Brain pericyte (primary cell): ENCODE results near the gene CD40.

Experiments
- DNase-seq: peaks from one replicate; pipeline ENCODE4 v3.0.0-alpha.2; 2012; ENCODE audit warnings: low read depth, low spot score

The CD40 gene

DNA sequence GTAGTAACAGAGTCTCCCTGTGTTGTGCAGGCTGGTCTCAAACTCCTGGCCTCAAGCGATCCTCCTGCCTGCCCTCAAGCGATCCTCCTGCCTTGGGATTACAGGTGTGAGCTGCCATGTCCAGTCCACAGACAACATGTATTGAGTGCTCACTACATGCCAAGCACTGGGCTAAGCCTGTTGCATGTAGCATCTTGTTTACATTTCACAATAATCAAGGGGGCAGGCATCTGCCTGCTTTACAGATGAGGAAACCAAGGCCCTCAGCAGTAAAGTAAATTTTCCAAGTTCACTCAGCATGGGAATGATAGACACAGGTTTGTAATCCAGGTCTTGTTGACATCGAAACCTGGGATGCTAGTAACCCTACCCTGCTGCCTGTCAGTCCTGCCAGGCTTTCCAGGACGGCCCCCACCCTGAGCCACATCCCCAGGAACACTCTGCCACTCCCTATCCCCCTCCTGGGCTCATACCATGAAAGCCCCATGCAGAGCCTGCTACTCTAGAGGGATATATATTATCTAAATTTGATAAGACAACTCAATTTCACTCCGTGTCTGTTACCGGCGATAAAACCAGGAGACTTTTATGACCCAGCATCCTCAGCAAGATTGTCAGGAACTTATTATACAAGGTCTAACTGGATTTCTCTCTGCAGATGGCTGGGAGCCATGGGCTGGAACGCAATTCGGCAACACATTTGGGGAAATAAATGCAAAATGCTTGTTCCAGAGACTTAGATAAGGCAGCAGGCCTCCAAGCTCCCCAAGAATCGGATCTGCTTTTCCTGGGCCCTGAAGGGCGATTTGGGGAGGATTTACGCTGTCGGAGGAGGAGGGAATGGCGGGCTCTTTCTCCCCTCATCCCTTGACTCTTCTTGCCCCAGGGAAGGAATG, 30.4 kb downstream of the CD40 start:
- DNase-seq: no peak

DNA sequence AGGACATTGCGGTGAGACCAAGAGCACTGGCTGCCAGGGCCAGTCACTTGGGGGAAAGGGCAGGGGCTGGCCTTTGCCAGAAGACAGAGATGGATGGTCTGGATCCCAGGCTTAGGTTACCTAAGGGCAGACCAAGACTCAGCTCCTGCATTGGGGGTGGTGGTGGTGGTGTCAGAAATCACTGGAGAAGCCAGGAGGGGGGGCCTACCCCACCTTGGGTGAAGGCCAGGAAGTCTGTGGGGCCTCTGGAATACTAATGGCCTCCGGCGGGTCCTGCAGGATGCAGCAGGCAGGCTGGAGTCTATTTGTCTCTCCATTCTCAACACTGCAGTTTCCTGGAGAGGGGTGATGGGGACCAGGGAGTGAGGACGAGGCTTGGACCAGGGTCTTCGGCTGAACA, 32.8 kb downstream of the CD40 start:
- DNase-seq: no peak

DNA sequence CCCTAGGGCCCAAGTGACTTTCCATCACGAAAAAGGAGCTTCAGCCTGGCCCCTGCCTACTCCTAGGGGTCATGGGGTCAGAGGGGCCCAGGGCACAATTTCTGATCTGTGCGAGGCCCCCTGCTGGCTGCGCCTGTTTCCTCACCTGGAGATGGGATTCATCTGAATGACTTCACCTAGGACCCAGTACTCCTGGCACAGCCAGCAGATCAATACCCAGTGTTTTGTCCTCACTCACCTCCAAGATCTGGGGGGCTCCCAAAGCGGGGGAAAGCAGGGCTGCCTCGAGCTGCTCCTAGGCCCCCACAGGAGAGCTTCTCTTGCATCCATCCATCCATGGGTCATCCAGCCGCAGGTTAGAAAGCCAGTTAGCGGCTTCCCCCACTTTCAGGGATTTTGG, 33.8 kb downstream of the CD40 start:
- no peak for DNase-seq

DNA sequence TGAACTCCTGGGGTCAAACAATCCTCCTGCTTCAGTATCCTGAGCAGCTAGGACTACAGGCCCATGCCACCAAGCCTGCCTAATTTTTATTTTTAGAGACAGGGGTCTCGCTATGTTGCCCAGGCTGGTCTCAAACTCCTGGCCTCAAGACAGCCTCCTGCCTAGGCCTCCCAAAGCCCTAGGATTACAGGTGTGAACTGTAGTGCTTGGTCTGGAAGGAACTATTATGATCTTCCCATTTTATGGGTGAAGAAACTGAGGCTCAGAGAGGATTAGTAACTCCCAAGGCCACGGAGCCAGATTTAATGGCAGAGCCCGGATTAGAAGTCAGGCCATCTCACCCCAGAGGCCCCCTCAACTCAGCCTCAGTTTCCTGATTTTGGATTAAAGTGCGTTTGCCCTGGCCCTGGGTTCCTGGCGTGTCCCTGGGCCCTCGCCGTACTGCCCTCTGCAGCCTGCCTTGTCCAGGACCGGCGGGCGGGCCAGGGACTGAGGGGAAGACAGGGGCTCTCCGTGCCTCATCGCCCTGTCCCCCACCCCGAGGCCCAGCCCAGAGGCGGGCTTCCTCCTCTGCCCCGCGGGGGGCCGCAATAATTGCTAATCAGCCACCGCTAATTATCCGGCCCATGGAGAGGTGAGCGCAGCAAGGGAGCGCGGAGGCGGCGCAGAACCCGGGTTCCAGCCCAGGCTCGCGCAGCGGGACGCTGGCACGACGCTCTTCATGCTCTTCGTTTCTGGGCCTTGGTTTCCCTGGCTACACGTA, 34.9 kb downstream of the CD40 start:
- no peak for DNase-seq

DNA sequence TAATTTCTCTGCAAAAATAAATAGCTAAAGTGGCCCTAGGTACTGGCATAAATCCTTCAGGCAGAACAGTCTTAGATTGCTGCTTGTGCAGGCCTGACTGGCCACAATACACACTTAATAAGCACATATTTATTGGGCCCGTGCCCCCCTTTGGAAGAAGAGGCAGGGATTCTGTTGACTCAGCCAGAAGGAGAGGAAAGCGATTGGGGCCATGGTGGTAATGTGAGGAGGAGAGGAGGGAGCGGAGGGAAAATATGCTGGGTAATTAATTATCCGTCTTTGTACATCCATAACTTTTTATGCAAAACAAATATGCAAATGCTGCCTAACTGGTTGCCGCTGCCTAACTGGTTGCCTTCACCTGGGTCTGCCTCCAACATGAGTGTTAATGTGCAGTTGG, 36.2 kb downstream of the CD40 start:
- no peak for DNase-seq

DNA sequence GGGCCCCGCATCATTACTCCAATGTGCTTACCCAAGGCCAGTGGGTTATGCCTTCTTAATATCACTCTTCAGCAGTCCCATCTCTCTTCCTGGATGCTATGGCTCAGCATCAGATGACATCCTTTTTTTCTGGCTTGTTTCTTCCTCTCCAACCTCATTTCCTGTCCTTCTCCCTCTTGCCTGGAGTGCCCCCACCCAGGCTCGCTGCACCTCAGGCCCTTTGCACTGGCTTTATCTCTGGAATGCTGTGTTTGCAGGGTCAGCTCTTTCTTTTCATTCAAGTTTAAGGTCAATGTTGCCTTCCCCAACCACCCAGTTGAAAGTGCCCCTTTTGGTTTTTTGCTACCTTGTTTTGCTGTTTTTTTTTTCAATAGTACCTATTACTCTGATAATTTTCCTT, 36.7 kb downstream of the CD40 start:
- DNase-seq: no peak

DNA sequence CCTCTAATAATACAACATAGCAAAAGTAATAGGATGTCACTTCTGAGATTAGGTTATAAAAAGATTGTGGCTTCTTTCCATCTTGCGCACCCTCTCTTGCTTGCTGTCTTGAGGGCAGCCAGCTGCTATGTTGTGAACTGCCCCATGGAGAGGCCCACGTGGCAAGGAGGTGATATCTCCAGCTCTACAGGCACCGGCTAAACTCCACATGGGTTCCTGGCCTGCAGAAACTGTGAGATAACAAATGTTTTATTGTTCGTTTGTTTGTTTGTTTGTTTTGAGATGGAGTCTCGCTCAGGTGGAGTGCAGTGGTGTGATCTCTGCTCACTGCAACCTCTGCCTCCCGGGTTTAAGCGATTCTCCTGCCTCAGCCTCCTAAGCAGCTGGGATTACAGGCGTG, 38.0 kb downstream of the CD40 start:
- DNase-seq: no peak

DNA sequence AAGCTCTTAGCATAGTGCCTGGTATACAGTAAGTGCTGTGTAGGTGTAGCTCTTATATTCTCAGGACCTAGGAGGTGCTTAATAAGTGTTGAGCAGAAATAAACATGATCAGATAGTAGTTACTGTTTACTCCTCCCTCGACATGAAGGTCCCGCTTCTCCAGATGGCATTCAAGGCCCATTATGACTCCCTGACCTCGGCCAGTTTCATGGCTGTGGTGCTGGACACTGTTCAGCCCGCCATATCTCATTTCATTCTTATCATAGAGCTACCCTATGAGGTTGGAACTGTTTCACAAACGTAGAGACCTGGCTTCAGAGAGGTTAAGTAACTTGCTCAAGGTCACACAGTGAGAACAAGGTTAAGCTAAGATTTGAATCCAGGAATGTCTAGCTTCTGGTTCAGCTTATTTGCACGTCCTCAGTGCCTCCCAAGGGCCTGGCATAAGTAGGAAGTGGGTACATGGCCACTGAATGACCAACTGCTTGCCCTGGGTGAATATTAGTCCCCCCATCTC, 39.0 kb downstream of the CD40 start:
- no peak for DNase-seq

DNA sequence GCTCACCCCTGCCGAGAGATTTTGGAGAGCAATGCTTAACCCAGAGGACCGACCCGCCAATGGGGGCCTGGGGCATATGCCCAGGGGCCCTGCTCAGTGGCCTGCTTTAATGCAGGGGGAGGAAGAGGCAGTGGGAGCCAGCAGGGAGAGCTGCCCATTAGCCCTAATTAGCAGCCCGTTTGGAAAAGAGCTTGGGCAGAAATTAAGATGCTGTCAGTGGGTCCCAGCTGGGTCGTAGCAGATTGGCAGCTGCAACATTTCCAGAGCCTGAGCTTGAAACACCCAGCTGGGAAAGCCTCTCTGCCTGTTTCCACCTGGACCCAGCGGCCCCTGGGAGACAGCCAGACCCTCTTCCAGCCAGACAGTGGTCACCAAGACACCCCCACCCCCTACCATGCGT, 39.5 kb downstream of the CD40 start:
- no peak for DNase-seq

DNA sequence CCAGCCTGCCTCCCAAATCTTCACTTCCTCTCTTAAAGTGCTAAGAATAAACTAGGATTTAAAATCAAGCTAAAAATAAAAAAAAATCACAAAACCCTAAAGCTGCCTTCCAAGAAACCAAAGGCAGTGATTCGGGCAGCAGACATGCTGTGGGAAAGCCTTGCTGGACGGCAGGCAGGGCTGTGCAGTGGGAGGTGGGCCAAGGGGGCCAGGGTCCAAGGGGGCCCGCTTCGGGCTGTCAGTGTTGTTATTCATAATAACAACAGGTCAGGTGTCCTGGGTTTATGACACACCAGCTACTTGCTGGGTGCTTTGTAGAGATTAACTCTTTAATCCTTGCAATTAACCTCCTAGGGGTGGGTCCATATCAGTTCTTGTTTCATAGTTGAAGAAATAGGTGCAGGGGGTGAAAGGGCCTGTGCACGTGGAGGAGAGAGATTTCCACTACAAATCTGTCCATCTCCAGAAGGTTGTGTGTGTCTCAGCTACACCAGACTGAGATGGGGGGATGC, 40.4 kb downstream of the CD40 start:
- no peak for DNase-seq

DNA sequence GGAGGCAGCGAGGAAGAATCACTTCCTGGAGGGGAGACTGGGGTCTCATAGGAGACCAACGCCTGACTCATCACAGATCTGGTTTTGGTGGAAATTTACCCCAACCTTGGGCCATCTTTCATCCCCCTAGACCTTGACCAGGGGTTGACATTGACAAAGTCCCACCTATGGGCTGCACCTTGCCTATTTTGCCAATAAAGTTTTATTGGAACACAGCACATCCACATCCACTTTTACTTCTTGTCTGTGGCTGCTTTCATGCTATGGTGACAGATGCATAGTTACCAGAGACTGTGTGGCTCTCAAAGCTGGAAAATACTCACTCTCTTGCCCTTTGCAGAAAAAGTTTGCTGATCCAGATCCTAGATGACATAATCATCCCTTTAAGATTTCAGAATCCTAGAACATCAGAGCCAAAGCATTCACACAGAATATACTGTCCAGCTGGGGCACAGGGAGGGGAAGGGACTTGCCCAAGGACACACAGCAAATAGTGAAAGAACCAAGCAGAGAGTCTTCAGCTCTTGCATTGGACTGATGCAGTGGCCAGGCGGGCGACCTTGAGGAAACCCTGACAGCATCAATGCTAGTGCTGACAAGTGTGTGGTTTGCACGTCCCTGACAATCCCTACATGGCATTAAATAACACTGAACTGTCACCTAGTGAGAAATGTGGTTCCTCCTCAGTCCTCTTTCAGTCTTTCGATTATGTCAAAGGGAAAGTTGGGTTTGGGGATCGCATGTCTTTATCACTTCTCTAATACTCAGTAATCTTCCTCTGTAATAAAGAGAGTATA, 41.2 kb downstream of the CD40 start:
- no peak for DNase-seq

DNA sequence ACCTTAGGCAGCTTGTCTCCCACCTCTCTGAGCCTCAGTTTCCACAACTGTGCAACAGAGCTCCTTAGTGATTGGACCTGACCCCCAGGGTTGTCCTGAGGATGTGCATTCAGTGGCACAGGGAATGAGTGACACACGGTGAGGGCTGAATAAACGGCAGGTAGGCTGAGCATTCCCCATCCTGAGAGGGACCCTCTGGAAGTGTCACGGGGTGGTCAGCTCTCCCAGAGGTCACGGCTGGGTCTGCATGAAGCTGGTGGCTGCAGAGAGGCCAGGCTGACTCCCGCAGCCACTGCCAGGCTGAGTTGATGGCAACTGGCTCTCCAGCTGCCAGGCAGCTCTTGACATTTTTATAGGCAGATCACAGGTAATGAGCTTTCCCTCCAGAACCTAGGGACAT, 42.5 kb downstream of the CD40 start:
- no peak for DNase-seq

DNA sequence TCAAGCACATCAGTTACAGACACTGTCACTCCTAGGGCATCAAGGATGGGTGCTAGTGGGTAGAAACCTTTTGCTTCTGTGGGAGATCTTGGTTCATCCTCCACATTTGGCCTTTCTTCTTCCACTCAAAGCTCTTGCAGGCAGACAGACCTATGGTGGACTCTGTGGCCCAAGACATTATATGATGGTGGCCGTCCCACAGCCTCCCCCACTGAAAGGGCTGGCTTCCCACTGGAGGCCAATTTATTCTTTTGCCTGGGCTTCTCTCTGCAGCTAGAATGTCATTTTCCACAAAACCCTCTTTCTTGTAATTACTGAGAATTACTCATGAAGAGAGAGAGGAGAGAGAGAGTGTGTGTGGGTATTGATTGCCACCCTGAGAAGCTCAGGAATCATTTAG, 43.8 kb downstream of the CD40 start:
- no peak for DNase-seq

DNA sequence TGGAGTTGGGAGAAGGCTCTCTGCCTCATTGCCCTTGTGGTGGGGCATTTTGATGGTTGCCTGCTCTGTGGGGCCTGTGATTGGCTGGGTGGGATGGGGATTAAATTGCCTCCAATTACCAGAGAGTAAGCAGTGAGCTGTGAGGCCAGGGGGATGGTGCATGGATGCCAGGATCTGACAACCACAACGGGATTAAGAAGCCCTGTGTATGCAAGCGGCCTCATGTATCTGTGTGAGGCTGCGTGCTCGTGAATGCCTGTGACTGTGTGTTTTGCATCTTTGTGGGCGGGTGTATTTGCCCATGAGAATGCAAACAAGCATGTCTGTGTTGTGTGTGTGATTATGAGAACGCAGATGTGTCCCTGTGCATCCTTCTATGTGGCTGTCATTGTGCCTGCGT, 46.1 kb downstream of the CD40 start:
- no peak for DNase-seq

DNA sequence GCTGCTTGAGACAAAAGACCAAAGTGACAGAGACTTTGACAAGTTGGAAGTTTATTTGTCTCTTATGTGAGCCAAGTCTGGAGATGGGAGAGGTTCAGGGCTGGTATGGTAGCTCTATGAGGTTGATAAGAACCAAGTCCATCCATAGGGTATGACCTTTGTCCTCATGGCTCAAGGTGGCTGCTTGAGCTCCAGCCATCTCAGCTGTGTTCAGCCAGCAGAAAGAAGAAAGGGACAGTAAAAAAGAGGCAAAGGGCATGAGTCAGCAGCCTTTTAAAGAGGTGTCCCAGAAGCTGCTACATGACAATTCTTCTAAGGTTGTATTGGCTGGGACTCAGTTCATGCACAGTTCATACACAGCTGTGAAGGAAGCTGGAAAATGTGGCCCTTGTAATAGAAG, 49.0 kb downstream of the CD40 start:
- no peak for DNase-seq

DNA sequence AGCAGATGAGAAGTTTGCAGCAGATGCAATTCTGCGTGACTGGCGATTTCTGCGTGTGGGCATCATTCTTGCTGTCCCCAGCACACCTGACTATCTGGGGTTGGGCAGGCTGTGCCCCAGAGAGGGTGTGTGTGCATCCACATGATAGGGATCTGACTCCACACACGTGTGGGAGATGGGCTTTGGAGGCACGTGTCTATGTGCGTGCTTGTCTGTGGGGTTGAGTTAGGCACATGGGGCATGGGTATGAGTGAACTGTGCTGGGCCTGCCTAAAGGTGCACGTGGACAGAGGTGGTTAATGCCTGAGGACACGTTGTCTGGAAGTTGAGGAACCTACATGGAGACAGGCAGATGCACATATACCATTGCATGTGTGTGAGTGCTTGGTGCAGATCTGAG, 50.3 kb downstream of the CD40 start:
- DNase-seq: no peak

DNA sequence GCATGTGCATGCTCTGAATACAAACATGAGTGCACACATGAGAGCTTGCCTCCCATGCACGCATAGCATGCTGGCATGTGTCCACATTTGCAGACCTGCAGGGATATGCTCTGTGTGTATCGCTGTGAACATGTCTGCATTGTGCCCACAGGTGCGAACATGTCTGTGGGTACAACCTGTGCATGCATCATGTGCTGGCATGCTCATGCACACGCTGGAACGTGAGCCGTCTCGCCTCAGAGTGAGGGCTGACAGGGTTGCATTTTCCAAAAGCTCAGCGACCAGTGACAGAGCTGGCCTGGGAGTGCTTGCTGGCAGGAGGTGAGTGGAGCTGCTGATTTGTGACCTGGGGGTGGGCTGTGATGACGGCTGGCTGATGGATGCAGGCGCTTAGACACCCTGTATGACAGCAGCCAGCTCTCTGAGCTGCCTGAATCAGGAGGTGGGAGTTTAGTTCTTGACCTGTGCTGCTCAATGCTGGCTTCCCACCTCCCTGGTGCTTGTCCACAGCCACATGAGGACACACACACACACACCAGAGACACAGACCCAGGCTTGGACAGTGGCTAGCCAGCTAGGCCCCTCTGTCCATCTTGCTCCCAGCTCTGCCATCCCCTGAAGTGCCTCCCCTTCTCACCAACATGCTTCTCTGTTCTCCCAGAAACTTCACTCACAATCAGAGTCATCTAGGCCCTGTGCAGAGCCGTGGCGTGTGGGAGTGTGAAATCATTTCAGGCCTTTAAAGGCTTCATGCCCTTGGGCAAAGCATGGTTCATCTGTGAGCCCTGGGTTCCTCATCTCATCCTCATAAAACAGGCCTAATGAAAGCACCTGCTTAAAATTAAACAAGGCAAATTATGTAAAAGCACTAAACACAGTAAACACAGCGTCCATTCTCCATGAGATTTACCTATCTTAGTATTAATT, 51.4 kb downstream of the CD40 start:
- no peak for DNase-seq

DNA sequence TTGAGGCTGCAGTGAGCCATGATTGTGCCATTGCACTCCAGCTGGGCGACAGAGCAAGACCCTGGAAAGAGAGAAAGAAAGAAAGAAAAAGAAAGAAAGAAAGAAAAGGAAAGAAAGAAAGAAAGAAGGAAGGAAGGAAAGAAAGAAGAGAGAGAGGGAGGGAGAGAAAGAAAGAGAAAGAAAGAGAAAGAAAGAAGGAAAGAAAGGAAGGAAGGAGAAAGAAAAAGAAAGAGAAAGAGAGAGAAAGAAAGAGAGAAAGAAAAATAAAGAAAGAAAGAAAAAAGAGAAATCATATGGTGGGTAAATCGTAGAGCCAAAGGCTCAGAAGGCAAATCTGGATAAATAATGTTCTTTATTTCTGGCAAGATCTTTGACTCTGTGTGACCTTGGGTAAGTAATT, 53.4 kb downstream of the CD40 start:
- no peak for DNase-seq

DNA sequence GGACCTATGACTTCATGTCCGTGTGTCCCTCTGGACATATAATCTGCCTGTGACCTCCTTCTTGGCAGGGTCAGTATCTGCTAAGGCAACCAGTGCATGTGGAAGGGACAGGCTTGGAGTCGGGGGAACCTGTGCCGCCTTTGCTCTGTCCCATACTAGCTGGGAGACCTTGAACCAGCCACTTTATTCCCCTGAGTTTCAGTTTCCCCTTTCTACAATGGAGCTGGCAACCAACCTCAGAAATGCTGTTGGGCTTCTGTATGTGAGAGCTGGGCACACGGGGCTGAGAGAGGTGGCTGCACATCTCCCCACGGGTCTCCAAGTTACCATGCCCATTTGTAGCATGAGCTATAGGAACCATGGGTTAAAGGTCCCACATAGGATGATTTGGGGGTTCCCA, 53.8 kb downstream of the CD40 start:
- no peak for DNase-seq

DNA sequence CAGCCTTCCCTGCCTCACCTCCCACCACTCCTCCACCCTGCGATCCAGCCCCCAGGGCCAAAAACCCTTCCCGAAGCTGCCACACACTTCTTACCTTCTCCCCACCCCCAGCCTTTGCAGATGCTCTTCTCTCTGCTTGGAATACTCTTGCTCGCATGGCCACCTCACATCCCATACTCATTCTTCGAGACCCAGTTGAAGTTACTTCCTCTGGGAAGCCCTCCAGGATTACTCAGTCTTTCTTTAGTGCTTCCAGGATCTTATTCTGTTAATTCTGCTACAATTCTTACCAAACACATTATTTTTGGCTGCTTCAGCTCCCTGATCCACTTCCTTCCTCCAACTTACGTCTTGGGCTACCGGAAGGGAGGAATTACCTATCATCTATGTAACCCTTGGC, 54.3 kb downstream of the CD40 start:
- no peak for DNase-seq
